Esophagus muscularis mucosa (tissue), 4 donors: ENCODE results near the gene ACTL6B. TPM values are rescaled to one million over a fixed set of nuclear protein-coding genes. Genes with fewer than 3 reads are reported as not detected.
"Not testable (repeated sequence)": the region's sequence is repeated elsewhere in the genome, so short reads cannot be mapped to it uniquely, and the experiment has no call there.

Experiments used
- DNase-seq: peaks from one replicate; pipeline ENCODE4 v3.0.0-alpha.2; 2017; ENCODE audit errors: extremely low spot score
- H3K27ac ChIP-seq, 4 donors: fragments of 200-600 bp; sonication (generic); replicated peaks in 1 of 4; 1 replicate in 3 of 4; 2 replicates in 1 of 4; pipeline ENCODE4 v1.5.1; 2016 to 2019; ENCODE audit warnings: mild to moderate bottlenecking in 1 of 4
- H3K27me3 ChIP-seq, 4 donors: fragments of 200-600 bp; sonication (generic); one replicate each; pipeline versions ENCODE4 v1.5.1 to v1.6.0; 2016 to 2019
- H3K36me3 ChIP-seq, 4 donors: fragments of 200-600 bp; sonication (generic); one replicate each; pipeline ENCODE4 v1.5.1; 2016 to 2019
- H3K4me1 ChIP-seq, 4 donors: fragments of 200-600 bp; sonication (generic); one replicate each; pipeline ENCODE4 v1.5.1; 2016 to 2019
- H3K4me3 ChIP-seq, 4 donors: fragments of 200-600 bp; sonication (generic); 1 replicate in 2 of 4; 2 replicates in 2 of 4; pipeline ENCODE4 v1.5.1; 2016 to 2019; ENCODE audit warnings: mild to moderate bottlenecking in 4 of 4, moderate library complexity in 1 of 4
- H3K9me3 ChIP-seq, 4 donors: fragments of 200-600 bp; sonication (generic); 1 replicate in 3 of 4; 2 replicates in 1 of 4; pipeline ENCODE4 v1.5.1; 2016 to 2019
- CTCF ChIP-seq, 3 experiments: fragments of 200-600 bp in 2 of 3; fragments of 450-650 bp in 1 of 3; sonication (generic) in 2 of 3; IDR thresholded peaks; one replicate each; pipeline ENCODE4 v1.5.1; 2017 to 2019; ENCODE audit warnings: antibody characterized with exemption in 3 of 3, mild to moderate bottlenecking in 2 of 3, moderate library complexity in 1 of 3
- EP300 ChIP-seq: sonication (generic); formaldehyde crosslinking; IDR thresholded peaks from one replicate; pipeline ENCODE4 v1.6.1; 2017; ENCODE audit warnings: antibody characterized with exemption
- POLR2A ChIP-seq: fragments of 450-650 bp; IDR thresholded peaks from one replicate; pipeline ENCODE4 v1.6.1; 2017; ENCODE audit warnings: antibody characterized with exemption, moderate library complexity, mild to moderate bottlenecking, low read depth
- POLR2AphosphoS5 ChIP-seq, 2 donors: sonication (generic); formaldehyde crosslinking; IDR thresholded peaks; one replicate each; pipeline ENCODE4 v1.6.1; 2017; ENCODE audit warnings: antibody characterized with exemption in 2 of 2
- WGBS: methylation state at CpG from one replicate; pipeline ENCODE4 v1.1.5; 2018; 5-methylcytosine and 5-hydroxymethylcytosine counted together
- intact Hi-C: fragments of 100-400 bp; cut with DNase I; formaldehyde crosslinking; loops from one replicate; pipeline ENCODE4 v1.15.1; 2023
- total RNA-seq, 4 donors: library from RNA; depleted of rRNA; stranded (reverse); fragments of >200 nt; gene quantifications; one replicate each; pipeline versions ENCODE4 v1.1.0 to v1.2.1, GENCODE V29; 2016

The ACTL6B gene
- total RNA-seq, 4 donors from 2014 or later: not detected

GRCh38 chr7:100671353-100672327 is 15.4 kb upstream of the ACTL6B start:
- Histone ChIP-seq H3K4me3 (no peak overlapping the region), H3K27me3 (no peaks in the 10 kb centered on the region), H3K4me1 (peaks cover 12 to 25% (median 18%) of the 10 kb centered on the region in 4 donors), H3K27ac (no peak overlapping the region), H3K36me3 (peaks cover 2 to 3% (median 3%) of the 10 kb centered on the region in 4 donors), H3K9me3 (no peaks in the 10 kb centered on the region)
- TF ChIP-seq EP300 (no peak), POLR2A (no peak), POLR2AphosphoS5 (IDR thresholded peaks at IDR 0.05) (no peak), CTCF (IDR thresholded peaks at IDR 0.05) (no peak)
- DNase-seq: no peak
- 93% methylated on average over 18 of the region's 18 CpGs for WGBS
- intact Hi-C loops: loop anchor here (5.0 kb wide), 1 partner anchor 59 kb away; the partner anchor contains the start of gene MOSPD3

- Histone ChIP-seq H3K4me1 (peaks cover 4 to 11% (median 6%) of the 10 kb centered on the region in 4 donors), H3K36me3 (no peaks in the 10 kb centered on the region), H3K4me3 (no peak overlapping the region), H3K9me3 (no peaks in the 10 kb centered on the region), H3K27ac (no peak overlapping the region), H3K27me3 (no peaks in the 10 kb centered on the region)
- no peak for DNase-seq
- intact Hi-C loops: loop anchor here (5.0 kb wide), 1 partner anchor 58 kb away; the partner anchor contains the start of gene MOSPD3
- WGBS: 70% methylated on average over 8 of the region's 8 CpGs
- no peak for TF ChIP-seq POLR2AphosphoS5 (IDR thresholded peaks at IDR 0.05)
These were observed 13.8 kb upstream of the ACTL6B start for GRCh38 chr7:100670074-100670473.

GRCh38 chr7:100669106-100669505 is 12.9 kb upstream of the ACTL6B start:
- H3K9me3 ChIP-seq, intact Hi-C loops, H3K27me3 ChIP-seq, DNase-seq, H3K27ac ChIP-seq, H3K36me3 ChIP-seq, H3K4me3 ChIP-seq: not testable (repeated sequence)
- H3K4me1 ChIP-seq: peaks cover 4 to 11% (median 6%) of the 10 kb centered on the region in 4 donors
- 93% methylated on average over 12 of the region's 12 CpGs for WGBS

- intact Hi-C loops: no loop called here
- TF ChIP-seq CTCF (IDR thresholded peaks at IDR 0.05): no peak
- no peak for TF ChIP-seq POLR2A
- TF ChIP-seq POLR2AphosphoS5 (IDR thresholded peaks at IDR 0.05): no peak
- TF ChIP-seq EP300: no peak
These were observed 11.8 kb upstream of the ACTL6B start for GRCh38 chr7:100668069-100668449.

GRCh38 chr7:100667331-100668068 is 11.3 kb upstream of the ACTL6B start:
- H3K9me3 ChIP-seq: no peaks in the 10 kb centered on the region
- H3K27ac ChIP-seq: peak overlapping the region in 2 of 4 donors; percentile 8 to 16
- no peak for DNase-seq
- WGBS: 78% methylated on average over 16 of the region's 16 CpGs
- TF ChIP-seq EP300: no peak
- no peak for TF ChIP-seq POLR2A
- TF ChIP-seq POLR2AphosphoS5 (IDR thresholded peaks at IDR 0.05): no peak
- TF ChIP-seq CTCF (IDR thresholded peaks at IDR 0.05): no peak
- no peak overlapping the region for H3K4me3 ChIP-seq
- H3K36me3 ChIP-seq: no peaks in the 10 kb centered on the region
- intact Hi-C loops: no loop called here
- no peaks in the 10 kb centered on the region for H3K27me3 ChIP-seq
- H3K4me1 ChIP-seq: peaks cover 0 to 5% (median 0%) of the 10 kb centered on the region in 4 donors

More at GRCh38 chr7:100668069-100668449, 11.8 kb upstream of the ACTL6B start:
- Histone ChIP-seq H3K27ac (peak overlapping the region in 2 of 4 donors; percentile 8 to 16), H3K4me1 (peaks cover 3 to 10% (median 5%) of the 10 kb centered on the region in 4 donors), H3K27me3 (no peaks in the 10 kb centered on the region), H3K4me3 (no peak overlapping the region), H3K36me3 (no peaks in the 10 kb centered on the region), H3K9me3 (no peaks in the 10 kb centered on the region)
- DNase-seq: no peak
- WGBS: 75% methylated on average over 2 of the region's 2 CpGs
